K562 (cell line): Measurements from ENCODE around the gene PLCB4.

Experiments
- CTCF ChIP-seq, 3 experiments: IDR thresholded peaks in 2 of 3; conservative IDR thresholded peaks in 1 of 3; 2 replicates each; pipeline ENCODE4 v1.5.1; 2011 to 2012; ENCODE audit warnings: low read length in 3 of 3, mild to moderate bottlenecking in 3 of 3, control low read depth in 2 of 3, improper control_type of control experiment in 1 of 3, inconsistent platforms in 1 of 3, low read depth in 1 of 3, mixed read lengths in 1 of 3, moderate library complexity in 1 of 3; ENCODE audit not compliant: insufficient read depth in 2 of 3
- EGR1 ChIP-seq: fragments of 450-650 bp; conservative IDR thresholded peaks from 2 replicates; pipeline ENCODE4 v1.6.1; 2017; ENCODE audit warnings: mild to moderate bottlenecking
- ELK1 ChIP-seq: sonication (generic); formaldehyde crosslinking; IDR thresholded peaks from 2 replicates; pipeline ENCODE4 v1.8.1; 2022; ENCODE audit warnings: missing genetic modification reagents
- FOSL1 ChIP-seq: fragments of 200-800 bp; sonication (Bioruptor generic); conservative IDR thresholded peaks from 2 replicates; pipeline ENCODE4 v1.6.1; 2016; ENCODE audit warnings: missing genetic modification characterization, missing compliant biosample characterization
- GATA2 ChIP-seq: sonication (generic); formaldehyde crosslinking; IDR thresholded peaks from 2 replicates; pipeline ENCODE4 v1.4.0; 2020; ENCODE audit warnings: mild to moderate bottlenecking, missing genetic modification reagents
- MCM3 ChIP-seq: fragments of 450-650 bp; IDR thresholded peaks from 2 replicates; pipeline ENCODE4 v1.6.1; 2016

- TF ChIP-seq MCM3 (no peak), ELK1 (CRISPR knock-in tag) (no peak), CTCF (IDR thresholded peaks at IDR 0.05 in 2 of 3, conservative IDR thresholded peaks at IDR 0.05 in 1 of 3; ENCODE audit: insufficient read depth in 2 of 3, low read depth in 1 of 3, low read length in 3 of 3) (no peak), EGR1 (no peak), GATA2 (no peak), FOSL1 (no peak)
These were observed 16.8 kb upstream of the PLCB4 start for GRCh38 chr20:9052136-9052535.
